GM12878 (cell line): Measurements from ENCODE around the gene TLE2. TPM values are rescaled to one million over a fixed set of nuclear protein-coding genes. Genes with fewer than 3 reads are reported as not detected.

Experiments
- ATAC-seq: fragments of 200-7000 bp; cut with Tn5 transposase; 3 replicates; pipeline ENCODE4 v1.9.1; 2020; ENCODE audit warnings: mild to moderate bottlenecking, moderate library complexity
- BruUV-seq: library from RNA; stranded (reverse); fragments of 400-500 nt; replicated peaks from 2 replicates; lab custom pipeline; 2021; lab: Mats Ljungman, UMichigan
- CTCF ChIA-PET: fragments of 300-600 bp; sonication (Branson Sonifier 250); formaldehyde crosslinking; extraction: SDS; loops from one replicate; lab custom pipeline; 2021; ENCODE audit warnings: inconsistent platforms; lab: Yijun Ruan, JAX
- POLR2A ChIA-PET: fragments of 350-600 bp; formaldehyde crosslinking; extraction: SDS; loops from one replicate; lab custom pipeline; 2021; ENCODE audit warnings: inconsistent platforms; lab: Charles Lee
- RAD21 ChIA-PET: fragments of 300-600 bp; sonication (Branson Sonifier 250); formaldehyde crosslinking; loops from one replicate; lab custom pipeline; 2023; ENCODE audit warnings: antibody characterized with exemption; ENCODE audit not compliant: unreplicated experiment; lab: Charles Lee
- SMC1A ChIA-PET: fragments of 300-600 bp; sonication (Branson Sonifier 250); formaldehyde crosslinking; loops from one replicate; lab custom pipeline; 2023; ENCODE audit not compliant: unreplicated experiment, uncharacterized antibody; lab: Charles Lee
- DNase-seq: peaks from one replicate; pipeline ENCODE4 v3.0.0-alpha.2; 2011; ENCODE audit warnings: low read depth, low spot score
- FAIRE-seq: peaks from 3 replicates; lab custom pipeline; 2011; peaks lifted over from hg19 to GRCh38; lab: Jason Lieb, UNC
- H2AFZ ChIP-seq: 2 replicates; pipeline ENCODE4 v1.6.0; 2011; ENCODE audit warnings: low read depth, low read length, control low read depth; ENCODE audit not compliant: control insufficient read depth
- H3K27ac ChIP-seq: 2 replicates; pipeline ENCODE4 v1.5.1; 2011; ENCODE audit warnings: control low read depth; ENCODE audit not compliant: control insufficient read depth, insufficient read depth
- H3K27me3 ChIP-seq, 2 experiments: replicated peaks in 1 of 2; 2 replicates each; pipeline versions ENCODE4 v1.6.0 to v1.6.1; 2011; ENCODE audit warnings: low read length in 1 of 2; ENCODE audit not compliant: control insufficient read depth in 2 of 2, insufficient read depth in 2 of 2
- H3K36me3 ChIP-seq, 2 experiments: 2 replicates each; pipeline ENCODE4 v1.5.1; 2011; ENCODE audit warnings: low read length in 1 of 2; ENCODE audit not compliant: control insufficient read depth in 2 of 2, insufficient read depth in 2 of 2
- H3K4me1 ChIP-seq: 2 replicates; pipeline ENCODE4 v1.6.1; 2011; ENCODE audit warnings: mild to moderate bottlenecking, low read length, moderate library complexity, mixed read lengths; ENCODE audit not compliant: control insufficient read depth, insufficient read depth
- H3K4me2 ChIP-seq: 2 replicates; pipeline ENCODE4 v1.6.0; 2011; ENCODE audit warnings: control low read depth; ENCODE audit not compliant: control insufficient read depth, insufficient read depth
- H3K4me3 ChIP-seq: fragments of 200-600 bp; sonication (generic); 2 replicates; pipeline ENCODE4 v1.5.1; 2016
- H3K79me2 ChIP-seq: 2 replicates; pipeline ENCODE4 v1.6.0; 2011; ENCODE audit warnings: low read length; ENCODE audit not compliant: control insufficient read depth, insufficient read depth
- H3K9ac ChIP-seq: 2 replicates; pipeline ENCODE4 v1.8.0; 2011; ENCODE audit warnings: low read length, control low read depth, mixed read lengths; ENCODE audit not compliant: control insufficient read depth, insufficient read depth
- H3K9me3 ChIP-seq: replicated peaks from 3 replicates; pipeline ENCODE4 v1.5.1; 2011; ENCODE audit warnings: mild to moderate bottlenecking, low read length; ENCODE audit not compliant: control insufficient read depth, insufficient read depth
- H4K20me1 ChIP-seq: 2 replicates; pipeline ENCODE4 v1.6.0; 2011; ENCODE audit not compliant: control insufficient read depth, insufficient read depth
- BHLHE40 ChIP-seq, 2 experiments: fragments of 450-650 bp in 1 of 2; IDR thresholded peaks; 2 replicates each; pipeline ENCODE4 v1.6.1; 2011 to 2017; ENCODE audit warnings: low read depth in 2 of 2, borderline replicate concordance in 1 of 2, improper control_type of control experiment in 1 of 2, low read length in 1 of 2, mild to moderate bottlenecking in 1 of 2
- CREB1 ChIP-seq: IDR thresholded peaks from 2 replicates; pipeline ENCODE4 v1.6.1; 2012; ENCODE audit warnings: low read depth, mild to moderate bottlenecking, inconsistent platforms
- IRF5 ChIP-seq: fragments of 450-650 bp; IDR thresholded peaks from 2 replicates; pipeline ENCODE4 v1.6.1; 2017; ENCODE audit warnings: borderline replicate concordance
- KLF5 ChIP-seq: fragments of 450-650 bp; IDR thresholded peaks from 2 replicates; pipeline ENCODE4 v1.6.1; 2014; ENCODE audit warnings: mild to moderate bottlenecking; ENCODE audit not compliant: partially characterized antibody
- MXI1 ChIP-seq: fragments of 150-350 bp; IDR thresholded peaks from 2 replicates; pipeline ENCODE4 v1.6.1; 2011; ENCODE audit warnings: low read depth, mild to moderate bottlenecking, inconsistent platforms, low read length, improper control_type of control experiment
- NR2F1 ChIP-seq: fragments of 450-650 bp; conservative IDR thresholded peaks from 2 replicates; pipeline ENCODE4 v1.6.1; 2017; ENCODE audit warnings: mild to moderate bottlenecking
- NRF1 ChIP-seq: conservative IDR thresholded peaks from 2 replicates; pipeline ENCODE4 v1.6.1; 2011; ENCODE audit warnings: mild to moderate bottlenecking, low read depth, low read length, improper control_type of control experiment
- PAX5 ChIP-seq: IDR thresholded peaks from 2 replicates; pipeline ENCODE4 v1.6.1; 2011; ENCODE audit warnings: low read depth, low read length, borderline replicate concordance
- PML ChIP-seq: IDR thresholded peaks from 2 replicates; pipeline ENCODE4 v1.6.1; 2012; ENCODE audit warnings: low read length, inconsistent platforms
- POLR2AphosphoS5 ChIP-seq: IDR thresholded peaks from 2 replicates; pipeline ENCODE4 v1.6.1; 2011; ENCODE audit warnings: mild to moderate bottlenecking, low read length, inconsistent platforms
- TAF1 ChIP-seq: IDR thresholded peaks from 2 replicates; pipeline ENCODE4 v1.6.1; 2011; ENCODE audit warnings: mild to moderate bottlenecking, low read depth, low read length, borderline replicate concordance
- TCF3 ChIP-seq: IDR thresholded peaks from 2 replicates; pipeline ENCODE4 v1.6.1; 2012; ENCODE audit warnings: low read depth, mild to moderate bottlenecking, low read length, borderline replicate concordance; ENCODE audit not compliant: insufficient read depth
- ZBED1 ChIP-seq: IDR thresholded peaks from 2 replicates; pipeline ENCODE4 v1.6.1; 2016; ENCODE audit warnings: borderline replicate concordance
- ZNF687 ChIP-seq: fragments of 450-650 bp; IDR thresholded peaks from 2 replicates; pipeline ENCODE4 v1.6.1; 2017; ENCODE audit warnings: mild to moderate bottlenecking, moderate library complexity
- ZSCAN29 ChIP-seq: fragments of 450-650 bp; IDR thresholded peaks from 2 replicates; pipeline ENCODE4 v1.6.1; 2017; ENCODE audit warnings: mild to moderate bottlenecking, moderate library complexity
- ZZZ3 ChIP-seq: IDR thresholded peaks from 2 replicates; pipeline ENCODE4 v1.6.1; 2011; ENCODE audit warnings: low read depth; ENCODE audit not compliant: control insufficient read depth, insufficient read length
- WGBS: methylation state at CpG from one replicate; pipeline ENCODE4 v1.1.6; 2016; ENCODE audit warnings: low lambda C conversion rate; ENCODE audit not compliant: insufficient replicate concordance, insufficient coverage; ENCODE audit errors: missing lambda C conversion rate; 5-methylcytosine and 5-hydroxymethylcytosine counted together
- in situ Hi-C: fragments of 300-500 bp; cut with MboI; formaldehyde crosslinking; loops from 9 replicates; pipeline ENCODE4 v1.14.3; 2018; ENCODE audit warnings: mixed read lengths
- intact Hi-C: fragments of 100-400 bp; cut with micrococcal nuclease; formaldehyde crosslinking; loops from one replicate; pipeline ENCODE4 v1.14.2; 2022; ENCODE audit not compliant: unreplicated experiment
- polyA plus RNA-seq, 11 experiments: library from polyadenylated mRNA; depleted of rRNA in 4 of 11; unstranded in 6 of 11; stranded (reverse) in 5 of 11; fragments of >200 nt; fragmentation: Nextera tagmentation in 4 of 11; fragmentation: Illumina TruSeq in 1 of 11; extraction: Ambion mirVana in 4 of 11; extraction: Trizol in 1 of 11; gene quantifications; 1 replicate in 1 of 11; 2 replicates in 10 of 11; pipeline versions ENCODE4 v1.2.1 to v1.2.3, GENCODE V29; 2011 to 2016; ENCODE audit warnings: inconsistent platforms in 2 of 11, missing spikeins in 2 of 11, low read depth in 1 of 11
- total RNA-seq, 4 experiments: library from RNA; depleted of rRNA in 3 of 4; stranded (reverse); fragments of >200 nt in 3 of 4; fragmentation: Illumina TruSeq in 1 of 4; extraction: Trizol in 1 of 4; gene quantifications; 2 replicates each; pipeline versions ENCODE4 v1.2.1 to v1.2.3, GENCODE V29; 2013 to 2021

TLE2 gene
- total and polyA plus RNA-seq, 10 of the 15 experiments (the other 5 are each of a cell fraction or from before 2014, with no cell fraction given), result 0.05 to 0.21 (median 0.11) TPM; not detected in 5

GRCh38 chr19:3062165-3063105, 33.4 kb upstream of the TLE2 start, which contains the start of gene TLE5:
Gene TLE5 (minus strand): TSS chr19:3062495. CDS start chr19:3062200, 295 bp downstream.
- Histone ChIP-seq H3K4me1 (peaks cover 36% of the 10 kb centered on the region), H3K27me3 (no peaks in the 10 kb centered on the region), H4K20me1 (peaks cover 11% of the 10 kb centered on the region; the same call in 1 of the 2 replicates), H3K27ac (peak within 1 kb of the TSS; percentile 87), H3K79me2 (peaks cover 29% of the 10 kb centered on the region), H3K9me3 (no peaks in the 10 kb centered on the region), H3K4me2 (peak within 1 kb of the TSS; percentile 89), H3K4me3 (peak within 1 kb of the TSS; percentile 88), H3K36me3 (peaks cover 11 to 14% of the 10 kb centered on the region in 2 experiments; a peak in 3 of 4 replicates), H3K9ac (peak within 1 kb of the TSS; percentile 95), H2AFZ (peak within 1 kb of the TSS; percentile 60)
- DNase-seq (no peak), FAIRE-seq (no peak), ATAC-seq (peak; percentile 32)
- intact Hi-C loops, result no loop called here
- SMC1A ChIA-PET, result no interaction called here
- in situ Hi-C loops, result no loop called here
- CTCF ChIA-PET, result interaction anchor here (1.2 to 2.2 kb wide), 2 partner anchors 13 to 27 kb away, joined by 5 to 11 read pairs; no protein-coding TSS in a partner anchor
- RAD21 ChIA-PET, result interaction anchor here (0.6 to 3.0 kb wide), 3 partner anchors 13 to 27 kb away, joined by 3 to 13 read pairs (median 3); no protein-coding TSS in a partner anchor
- BruUV-seq, result no TSS peak
- POLR2A ChIA-PET, result interaction anchor here (1.7 to 2.0 kb wide), 2 partner anchors 27 to 85 kb away, joined by 4 to 13 read pairs; partner anchors contain the start of gene TLE6
- WGBS, result under 1% methylated on average over 16 of the region's 111 CpGs
- TF ChIP-seq ZZZ3 (no peak), PAX5 (no peak), TAF1 (peak; percentile 70; the same call in 1 of the 2 replicates), MXI1 (no peak), NR2F1 (peak; percentile 69), CREB1 (0 out of 2 replicates have a peak, but pooled peaks have one; percentile 20), ZNF687 (peak; percentile 63), KLF5 (no peak), NRF1 (no peak), PML (no peak), POLR2AphosphoS5 (no peak), BHLHE40 (IDR thresholded peaks at IDR 0.05; ENCODE audit: borderline replicate concordance in 1 of 2, low read depth in 2 of 2, low read length in 1 of 2) (peak in 1 of 2 experiments; percentile 88; a peak in 3 of 4 replicates), TCF3 (0 out of 2 replicates have a peak, but pooled peaks have one; percentile 17), IRF5 (no peak), ZBED1 (no peak), ZSCAN29 (no peak)
